Mucosa of stomach (tissue), 1 donor: ENCODE results near the gene WNT3A.
"Not testable (repeated sequence)": the region's sequence is repeated elsewhere in the genome, so short reads cannot be mapped to it uniquely, and the experiment has no call there.

ENCODE experiments used
- H3K27me3 ChIP-seq: one replicate; pipeline ENCODE4 v1.7.0; 2013; ENCODE audit warnings: mild to moderate bottlenecking, low read length; ENCODE audit not compliant: control insufficient read depth, insufficient read depth
- H3K36me3 ChIP-seq: one replicate; pipeline ENCODE4 v1.7.0; 2013; ENCODE audit warnings: low read length; ENCODE audit not compliant: control insufficient read depth, insufficient read depth
- H3K4me1 ChIP-seq: one replicate; pipeline ENCODE4 v1.7.0; 2013; ENCODE audit warnings: mild to moderate bottlenecking, low read length; ENCODE audit not compliant: control insufficient read depth, insufficient read depth
- H3K4me3 ChIP-seq: one replicate; pipeline ENCODE4 v1.7.0; 2013; ENCODE audit warnings: low read length
- H3K9ac ChIP-seq: one replicate; pipeline ENCODE4 v1.7.0; 2013; ENCODE audit warnings: mild to moderate bottlenecking, low read length, moderate library complexity
- H3K9me3 ChIP-seq: one replicate; pipeline ENCODE4 v1.7.0; 2013; ENCODE audit warnings: mild to moderate bottlenecking, low read length, moderate library complexity; ENCODE audit not compliant: control insufficient read depth
- donor health status: Pancreatic carcinoma.

Gene WNT3A

DNA sequence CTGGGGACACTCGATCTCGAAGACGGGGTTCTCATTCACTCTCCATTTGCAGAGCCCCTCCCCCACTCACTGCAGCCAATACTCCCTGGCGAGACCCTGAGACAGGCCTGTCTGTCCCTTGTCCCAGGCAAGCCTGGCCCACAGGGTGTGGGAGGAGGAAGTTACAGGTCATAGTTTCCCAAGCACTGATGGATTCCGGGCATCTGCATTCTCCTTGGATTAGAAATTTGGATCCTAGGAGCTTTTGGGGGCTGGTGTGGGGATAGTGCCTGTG, 11.3 kb downstream of the WNT3A start:
- H3K9ac ChIP-seq = no peak overlapping the region
- H3K9me3 ChIP-seq = no peaks in the 10 kb centered on the region
- H3K36me3 ChIP-seq = no peaks in the 10 kb centered on the region
- H3K27me3 ChIP-seq = no peaks in the 10 kb centered on the region
- H3K4me3 ChIP-seq = no peak overlapping the region
- H3K4me1 ChIP-seq = no peaks in the 10 kb centered on the region

DNA sequence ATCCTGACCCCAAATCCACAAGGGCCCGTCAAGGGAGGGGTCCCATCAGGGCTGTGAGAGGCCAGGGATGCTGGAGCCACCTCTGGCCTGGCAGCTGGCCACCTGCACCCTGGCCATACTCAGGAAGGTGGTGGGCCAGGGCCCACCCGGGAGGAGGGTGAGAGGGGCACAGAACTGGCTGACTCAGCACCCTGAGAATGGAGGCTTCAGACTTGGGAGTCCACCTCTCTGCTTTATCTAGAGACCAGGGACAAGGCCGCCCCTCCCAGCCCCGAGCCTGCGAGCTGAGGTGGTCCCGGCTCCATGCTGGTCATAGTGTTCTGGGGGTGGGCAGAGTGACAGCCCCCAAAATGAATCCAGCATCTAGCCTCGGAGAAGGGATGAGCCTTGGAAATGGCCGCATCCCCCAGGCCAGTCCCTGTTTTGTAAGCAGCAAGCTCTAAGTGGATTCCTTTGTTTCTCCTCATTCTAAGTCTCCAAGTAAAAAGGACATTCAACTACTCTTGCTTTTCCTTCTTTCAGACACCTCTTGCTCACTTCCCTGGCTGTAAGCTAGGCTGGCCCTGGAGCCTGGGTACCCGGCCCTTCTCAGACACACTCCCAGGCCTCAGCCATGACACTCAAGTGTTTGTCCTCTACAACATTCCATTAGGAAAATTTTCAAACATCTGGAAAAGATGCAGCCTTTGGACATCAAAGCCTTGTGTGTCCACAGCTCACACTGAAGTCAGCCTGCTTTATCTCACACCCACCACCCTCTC, 12.3 kb downstream of the WNT3A start:
- no peak overlapping the region for H3K4me3 ChIP-seq
- H3K9me3 ChIP-seq = no peaks in the 10 kb centered on the region

DNA sequence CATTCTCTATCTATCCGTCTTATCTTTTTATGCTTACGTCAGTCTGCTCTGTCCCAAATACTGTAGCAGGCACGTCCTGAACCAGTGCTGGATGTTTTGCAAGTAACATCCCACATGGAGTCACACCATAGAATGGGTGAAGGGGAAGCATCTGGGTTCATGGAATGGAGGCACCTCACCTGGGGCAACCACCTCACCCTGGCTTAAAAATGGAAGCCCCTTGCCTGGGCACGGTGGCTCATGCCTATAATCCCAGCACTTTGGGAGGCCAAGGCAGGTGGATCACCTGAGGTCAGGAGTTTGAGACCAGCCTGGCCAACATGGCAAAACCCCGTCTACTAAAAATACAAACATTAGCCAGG, 12.9 kb downstream of the WNT3A start:
- not testable (repeated sequence) for H3K27me3 ChIP-seq, H3K9me3 ChIP-seq, H3K4me3 ChIP-seq, H3K4me1 ChIP-seq, H3K9ac ChIP-seq, H3K36me3 ChIP-seq

More for the DNA sequence above, 12.3 kb downstream of the WNT3A start:
- no peaks in the 10 kb centered on the region for H3K4me1 ChIP-seq
- H3K9ac ChIP-seq = no peak overlapping the region
- no peaks in the 10 kb centered on the region for H3K27me3 ChIP-seq
- H3K36me3 ChIP-seq = no peaks in the 10 kb centered on the region

DNA sequence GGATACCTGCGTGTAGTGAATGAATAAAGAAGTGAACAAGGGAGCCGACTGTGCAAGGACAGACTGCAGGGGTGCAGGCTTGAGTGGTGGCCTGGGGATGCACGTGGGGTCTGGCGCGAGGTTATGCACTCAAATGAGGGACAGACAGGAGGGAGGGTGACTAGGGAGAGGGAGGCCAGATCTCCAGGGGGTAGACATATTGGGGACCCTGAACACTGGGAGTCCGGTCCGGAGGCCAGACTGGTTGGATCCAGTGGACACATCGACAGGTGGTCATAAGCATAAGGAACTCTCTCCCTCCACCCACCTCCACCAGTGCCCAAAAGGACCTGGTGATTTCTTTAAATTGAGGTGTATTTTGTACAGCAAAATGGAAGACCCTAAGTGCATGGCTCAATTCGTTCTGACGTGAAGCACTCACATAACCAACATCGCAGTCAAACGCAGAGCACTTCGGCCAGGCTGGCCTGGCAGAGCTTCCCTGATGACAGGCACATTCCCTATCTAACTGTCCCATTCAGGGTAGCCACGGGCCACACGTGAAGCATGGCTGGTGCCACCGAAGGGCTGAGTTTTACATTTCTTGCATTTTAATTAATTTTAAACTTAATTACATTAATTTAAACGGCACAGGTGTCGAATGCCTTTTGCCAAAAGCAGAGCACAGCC, 14.0 kb downstream of the WNT3A start:
- no peaks in the 10 kb centered on the region for H3K27me3 ChIP-seq
- H3K9ac ChIP-seq = no peak overlapping the region

DNA sequence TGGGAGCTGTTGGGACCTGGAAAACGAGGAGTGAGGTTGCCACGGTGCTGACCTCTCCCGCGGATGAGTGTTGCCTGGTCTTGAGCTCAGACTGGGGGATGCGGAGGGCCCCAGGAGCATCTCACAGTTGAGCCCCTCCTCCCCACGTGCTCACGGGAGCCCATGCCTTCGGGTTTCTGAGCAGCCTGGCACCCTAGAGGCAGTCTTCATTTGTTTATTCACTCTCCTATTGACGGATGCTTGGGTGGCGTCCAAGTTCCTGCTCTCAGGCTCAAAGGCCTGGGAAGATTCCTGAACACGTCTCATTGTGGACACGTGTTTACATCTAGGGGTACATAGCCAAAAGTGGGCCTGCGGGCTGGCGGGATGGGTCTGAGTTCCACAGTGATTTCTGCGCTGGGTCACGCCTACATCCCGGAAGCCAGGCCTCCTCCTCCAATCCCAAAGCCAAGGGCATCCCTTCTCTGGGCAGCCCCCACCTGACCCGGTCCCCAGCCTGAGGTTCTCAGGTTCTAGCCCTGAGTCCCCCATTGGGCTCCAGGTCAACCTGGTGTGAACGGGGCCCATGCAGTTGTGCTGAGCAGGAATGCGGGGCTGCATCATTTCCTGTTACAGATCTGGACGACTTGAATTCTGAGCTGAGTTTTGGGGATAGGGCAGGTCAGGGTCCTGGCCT, 14.7 kb downstream of the WNT3A start:
- Histone ChIP-seq H3K4me3 (no peak overlapping the region), H3K36me3 (no peaks in the 10 kb centered on the region), H3K9me3 (no peaks in the 10 kb centered on the region), H3K27me3 (no peaks in the 10 kb centered on the region), H3K4me1 (no peaks in the 10 kb centered on the region), H3K9ac (no peak overlapping the region)

More for the DNA sequence above, 14.0 kb downstream of the WNT3A start:
- no peaks in the 10 kb centered on the region for H3K4me1 ChIP-seq
- H3K4me3 ChIP-seq = no peak overlapping the region
- H3K36me3 ChIP-seq = no peaks in the 10 kb centered on the region
- no peaks in the 10 kb centered on the region for H3K9me3 ChIP-seq

DNA sequence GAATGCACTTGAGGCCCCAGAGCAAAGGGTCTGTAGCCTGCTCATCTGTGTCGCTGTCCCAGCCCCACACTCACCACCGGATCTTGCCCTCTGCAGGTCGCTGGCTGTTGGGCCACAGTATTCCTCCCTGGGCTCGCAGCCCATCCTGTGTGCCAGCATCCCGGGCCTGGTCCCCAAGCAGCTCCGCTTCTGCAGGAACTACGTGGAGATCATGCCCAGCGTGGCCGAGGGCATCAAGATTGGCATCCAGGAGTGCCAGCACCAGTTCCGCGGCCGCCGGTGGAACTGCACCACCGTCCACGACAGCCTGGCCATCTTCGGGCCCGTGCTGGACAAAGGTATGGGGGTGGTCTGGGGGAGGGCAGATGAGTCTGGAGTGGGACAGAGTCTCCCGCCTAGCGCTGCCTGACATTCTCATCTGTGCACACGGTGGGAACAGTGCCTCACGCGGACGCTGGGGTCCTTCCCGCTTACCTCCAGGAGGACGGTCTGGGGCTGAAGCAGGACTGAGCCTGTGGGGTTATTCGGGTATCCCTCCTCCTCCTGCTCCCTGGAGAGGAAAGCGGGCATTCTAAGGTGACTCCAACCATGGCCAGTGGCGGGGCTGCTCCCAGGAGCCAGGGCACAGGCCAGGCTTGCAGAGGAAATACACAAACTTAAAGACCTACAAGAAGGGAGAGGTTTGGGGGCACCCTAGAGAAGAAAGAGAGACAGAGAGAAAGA, 15.9 kb downstream of the WNT3A start:
- Histone ChIP-seq H3K9ac (no peak overlapping the region), H3K9me3 (no peaks in the 10 kb centered on the region), H3K4me1 (no peaks in the 10 kb centered on the region), H3K27me3 (no peaks in the 10 kb centered on the region), H3K4me3 (no peak overlapping the region), H3K36me3 (no peaks in the 10 kb centered on the region)

DNA sequence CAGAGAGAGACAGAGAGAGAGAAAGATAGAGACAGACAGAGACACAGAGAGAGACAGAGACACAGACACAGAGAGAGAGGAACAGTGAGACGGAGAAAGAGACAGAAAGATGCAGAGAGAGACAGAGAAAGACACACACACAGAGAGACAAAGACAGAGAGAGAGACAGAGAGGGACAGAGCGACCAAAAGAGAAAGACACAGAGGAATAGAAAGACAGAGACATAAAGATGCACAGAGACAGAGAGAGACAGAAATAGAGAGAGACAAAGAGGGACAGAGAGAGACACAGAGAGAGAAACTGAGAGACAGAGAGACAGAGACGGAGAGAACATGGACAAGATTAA, 16.5 kb downstream of the WNT3A start:
- no peaks in the 10 kb centered on the region for H3K4me1 ChIP-seq
- H3K36me3 ChIP-seq = no peaks in the 10 kb centered on the region

DNA sequence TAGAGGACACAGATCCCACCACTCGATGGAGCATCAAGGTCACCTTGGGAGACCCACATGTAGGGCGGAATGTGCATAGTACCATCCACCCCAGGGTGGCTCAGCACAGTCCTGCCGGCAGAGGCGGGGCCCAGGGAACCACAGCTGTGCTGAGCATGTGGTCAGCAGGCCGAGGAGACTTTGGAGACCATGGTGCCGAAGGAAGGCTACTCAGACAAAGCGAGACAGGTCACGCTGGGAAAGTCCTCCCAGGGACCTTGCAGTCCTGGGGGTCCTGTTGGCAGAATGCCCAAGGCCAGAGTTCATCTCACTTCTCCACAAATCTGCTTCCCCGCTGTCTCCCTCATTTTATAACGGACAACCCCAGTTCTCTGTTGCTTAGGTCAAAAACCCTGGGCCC, 22.5 kb downstream of the WNT3A start:
- no peaks in the 10 kb centered on the region for H3K4me1 ChIP-seq
- no peak overlapping the region for H3K9ac ChIP-seq
- no peaks in the 10 kb centered on the region for H3K36me3 ChIP-seq
- no peak overlapping the region for H3K4me3 ChIP-seq
- peaks cover 4% of the 10 kb centered on the region for H3K27me3 ChIP-seq
- H3K9me3 ChIP-seq = no peaks in the 10 kb centered on the region

More for the DNA sequence above, 16.5 kb downstream of the WNT3A start:
- no peaks in the 10 kb centered on the region for H3K9me3 ChIP-seq
- H3K27me3 ChIP-seq = no peaks in the 10 kb centered on the region
- H3K9ac ChIP-seq = no peak overlapping the region
- no peak overlapping the region for H3K4me3 ChIP-seq

DNA sequence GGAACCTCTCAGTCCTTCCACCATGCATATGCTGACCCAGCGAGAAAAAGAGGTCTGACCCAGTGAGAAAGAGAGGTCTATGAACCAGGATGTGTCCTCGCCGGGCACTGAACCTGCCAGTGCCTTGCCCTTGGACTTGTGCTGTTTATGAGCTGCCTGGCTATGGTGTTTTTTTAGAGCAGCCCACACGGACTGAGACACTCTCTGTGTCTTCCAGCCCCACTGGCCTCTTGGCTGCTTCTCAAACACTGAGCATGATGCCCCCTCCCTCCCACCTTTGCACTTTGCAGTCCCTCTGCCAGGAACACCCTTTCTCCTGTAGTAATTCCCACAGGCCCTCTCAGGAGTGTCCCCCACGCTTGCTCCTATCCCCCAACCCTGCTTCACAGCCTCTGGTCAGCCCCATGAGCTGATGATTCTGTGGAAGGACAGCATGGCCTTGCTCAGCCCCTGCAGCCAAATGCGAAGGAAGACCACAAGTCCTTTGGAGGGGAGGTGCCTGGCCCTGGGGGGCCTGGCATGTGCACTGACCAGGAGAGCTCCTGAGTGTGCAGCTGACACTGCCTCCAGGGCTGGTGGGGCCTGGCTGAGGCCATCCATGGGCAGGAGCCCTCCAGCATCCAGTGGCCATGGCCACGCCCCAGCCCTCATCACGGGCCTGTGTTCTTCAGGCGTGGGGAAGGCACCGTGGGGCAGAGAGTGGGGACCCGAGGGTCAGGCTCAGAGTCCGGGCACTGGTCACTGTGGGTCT, 23.8 kb downstream of the WNT3A start:
- Histone ChIP-seq H3K9ac (no peak overlapping the region), H3K27me3 (peaks cover 4% of the 10 kb centered on the region), H3K9me3 (no peaks in the 10 kb centered on the region), H3K36me3 (no peaks in the 10 kb centered on the region), H3K4me3 (no peak overlapping the region), H3K4me1 (no peaks in the 10 kb centered on the region)

DNA sequence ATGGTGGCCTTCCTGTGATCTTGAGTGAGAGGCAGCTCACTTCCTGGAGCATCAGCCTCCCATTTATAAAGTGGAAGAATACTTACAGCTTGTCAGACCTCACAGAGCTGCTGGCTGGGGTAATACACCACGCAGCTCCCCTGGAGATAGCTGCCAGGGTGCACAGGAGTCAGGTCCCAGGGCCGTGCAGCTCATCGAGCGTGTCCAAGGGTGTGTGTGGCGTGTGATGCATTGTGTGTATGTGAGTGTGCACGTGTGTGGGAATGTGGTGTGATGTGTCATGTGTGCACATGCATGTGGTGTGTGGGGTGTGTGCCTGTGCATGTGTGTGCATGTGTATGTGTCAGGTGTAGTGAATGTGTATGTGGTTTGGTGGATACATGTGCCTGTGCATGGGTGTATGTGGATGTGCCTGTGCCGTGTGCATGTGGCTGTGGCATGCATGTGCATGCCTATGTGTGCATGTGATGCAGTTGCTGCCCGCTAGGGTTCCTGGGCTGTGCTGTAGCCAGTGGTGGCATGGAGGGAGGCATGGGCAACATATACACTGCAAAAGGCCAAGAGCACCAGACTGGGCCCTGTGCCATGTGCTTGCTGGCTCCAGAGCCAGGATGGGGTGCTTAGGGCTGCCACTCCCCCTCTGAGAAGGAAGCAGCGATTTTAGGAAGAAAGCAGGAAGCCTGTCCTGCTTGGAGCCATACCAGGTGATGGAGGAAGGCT, 24.6 kb downstream of the WNT3A start:
- H3K4me3 ChIP-seq = no peak overlapping the region
- H3K36me3 ChIP-seq = no peaks in the 10 kb centered on the region
- H3K4me1 ChIP-seq = no peaks in the 10 kb centered on the region
- H3K9ac ChIP-seq = no peak overlapping the region
- peaks cover 10% of the 10 kb centered on the region for H3K27me3 ChIP-seq
- no peaks in the 10 kb centered on the region for H3K9me3 ChIP-seq

DNA sequence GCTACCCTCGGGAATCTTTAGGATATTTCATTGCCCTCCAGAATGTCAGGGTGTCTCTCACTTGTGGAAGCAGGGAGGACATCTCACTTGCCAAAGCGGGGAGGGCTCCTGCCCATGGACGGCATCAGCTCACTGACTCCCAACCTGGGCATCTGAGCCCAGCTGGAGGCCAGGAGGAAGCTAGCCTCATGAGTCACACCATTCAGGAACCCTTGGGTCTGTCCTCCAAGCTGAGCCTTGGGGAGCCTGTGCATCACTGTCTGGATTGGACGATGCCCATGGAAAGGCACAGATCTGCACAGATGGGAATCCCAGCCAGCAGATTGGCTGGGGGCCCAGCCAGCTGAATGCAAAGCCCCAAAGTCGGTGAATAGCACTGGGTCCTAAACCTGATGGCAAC, 25.2 kb downstream of the WNT3A start:
- Histone ChIP-seq H3K9ac (no peak overlapping the region), H3K27me3 (peaks cover 16% of the 10 kb centered on the region), H3K9me3 (no peaks in the 10 kb centered on the region), H3K4me3 (no peak overlapping the region), H3K36me3 (no peaks in the 10 kb centered on the region), H3K4me1 (no peaks in the 10 kb centered on the region)
